Lung microvascular endothelial cell (primary cell): ENCODE data around the gene STIMATE. TPM values are rescaled to one million over a fixed set of nuclear protein-coding genes. Genes with fewer than 3 reads are reported as not detected.

Experiments used
- DNase-seq, 2 donors: peaks; one replicate each; pipeline versions ENCODE4 v3.0.0 to v3.0.0-alpha.2; 2010; ENCODE audit warnings: low read depth in 2 of 2
- total RNA-seq: library from RNA; depleted of rRNA; stranded (reverse); fragments of >200 nt; gene quantifications from 2 replicates; pipeline ENCODE4 v1.2.1, GENCODE V29; 2014

STIMATE gene
- total RNA-seq = 7.0 and 9.7 TPM in 2 replicates

GRCh38 chr3:52897130-52898122, at the start of gene STIMATE:
STIMATE (minus strand) TSS chr3:52897548; CDS start chr3:52897450, 98 bp downstream.
- peak; percentile 82 to 83 for DNase-seq

- no peak for DNase-seq
Measured at GRCh38 chr3:52939600-52939999, 42.3 kb upstream of the STIMATE start.

DNA sequence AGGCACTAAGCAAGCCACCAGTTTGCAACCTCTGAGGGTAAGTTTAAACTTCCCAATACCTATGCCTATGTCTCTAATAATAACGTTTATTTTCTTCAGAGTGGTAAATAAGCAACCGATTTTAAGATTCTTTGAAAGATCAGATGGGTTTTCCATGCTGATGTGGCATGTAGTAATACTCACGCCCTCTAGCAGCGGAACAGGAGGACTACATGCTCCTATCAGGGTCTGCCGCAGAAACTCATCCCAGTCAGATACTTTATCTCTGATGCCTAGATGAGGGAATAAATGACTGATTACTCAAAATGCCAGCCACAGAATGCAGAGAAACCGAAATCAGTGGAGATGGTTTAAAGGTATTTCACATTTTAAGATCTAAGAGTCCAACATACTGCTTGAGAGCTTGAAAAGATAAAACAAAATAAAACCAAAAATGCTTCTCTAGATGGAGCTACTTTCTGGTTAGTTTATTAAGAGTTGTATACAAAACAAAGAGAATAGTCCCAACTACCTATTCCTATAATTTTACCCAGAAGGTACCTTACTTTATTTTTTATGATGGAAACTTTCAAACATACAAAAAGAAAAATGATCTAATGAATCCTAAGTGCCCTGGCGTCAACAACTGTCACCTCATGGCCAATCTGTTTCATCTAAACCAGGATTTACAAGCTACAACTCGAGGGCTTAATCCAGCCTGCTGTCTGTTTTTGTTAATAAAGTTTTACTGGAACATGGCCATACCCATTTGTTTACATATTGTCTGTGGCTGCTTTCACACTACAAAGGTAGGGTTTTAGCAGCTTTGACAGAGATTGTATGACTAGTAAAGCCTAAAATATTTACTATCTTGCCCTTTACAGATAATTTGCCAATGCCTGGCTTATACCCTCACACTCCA, 37.5 kb upstream of the STIMATE start:
- DNase-seq = peak; percentile 68 to 73

DNA sequence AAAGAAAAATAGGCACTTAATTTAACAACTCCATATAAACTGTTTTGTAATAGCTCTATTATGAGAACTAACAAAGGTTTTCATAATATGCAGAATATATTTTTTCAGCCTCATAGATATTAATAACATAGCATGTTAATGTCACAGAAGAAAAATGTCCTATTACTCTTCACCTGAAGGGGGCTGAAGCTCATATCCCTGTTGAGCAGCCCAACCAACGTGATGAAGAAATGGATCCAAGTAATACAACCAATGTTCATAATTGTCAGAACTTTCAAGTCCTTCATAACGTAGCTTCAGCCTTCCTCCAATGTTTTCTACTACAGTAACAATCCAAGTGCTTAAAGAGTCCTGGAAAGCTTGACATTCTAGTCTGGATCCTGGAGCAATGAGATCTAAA, 34.5 kb upstream of the STIMATE start:
- DNase-seq = no peak

- no peak for DNase-seq
Measured at GRCh38 chr3:52931328-52931727, 34.0 kb upstream of the STIMATE start.

GRCh38 chr3:52930748-52931147, 33.4 kb upstream of the STIMATE start:
- DNase-seq = no peak

DNA sequence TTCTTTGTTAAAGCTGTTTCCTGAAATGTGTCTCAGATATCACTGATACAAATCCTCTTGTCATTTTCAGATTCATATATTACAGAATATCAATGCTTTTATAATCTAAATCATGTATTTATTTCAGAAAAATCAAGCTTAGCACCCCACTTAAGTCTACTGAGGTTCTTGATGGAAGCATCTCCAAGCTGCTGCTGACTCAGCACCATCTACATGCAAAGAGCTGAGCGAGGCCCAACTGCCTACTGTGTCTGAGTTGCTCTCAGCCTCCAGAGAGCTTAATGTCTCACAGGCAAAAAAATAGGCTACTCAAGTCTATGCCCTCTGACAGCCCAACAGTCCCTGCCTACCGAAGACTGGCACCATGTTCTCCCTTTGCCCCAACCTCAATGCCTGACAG, 29.2 kb upstream of the STIMATE start:
- DNase-seq = no peak

- no peak for DNase-seq
Measured at GRCh38 chr3:52925405-52926313, 28.3 kb upstream of the STIMATE start.

GRCh38 chr3:52923963-52924362, 26.6 kb upstream of the STIMATE start:
- no peak for DNase-seq

DNA sequence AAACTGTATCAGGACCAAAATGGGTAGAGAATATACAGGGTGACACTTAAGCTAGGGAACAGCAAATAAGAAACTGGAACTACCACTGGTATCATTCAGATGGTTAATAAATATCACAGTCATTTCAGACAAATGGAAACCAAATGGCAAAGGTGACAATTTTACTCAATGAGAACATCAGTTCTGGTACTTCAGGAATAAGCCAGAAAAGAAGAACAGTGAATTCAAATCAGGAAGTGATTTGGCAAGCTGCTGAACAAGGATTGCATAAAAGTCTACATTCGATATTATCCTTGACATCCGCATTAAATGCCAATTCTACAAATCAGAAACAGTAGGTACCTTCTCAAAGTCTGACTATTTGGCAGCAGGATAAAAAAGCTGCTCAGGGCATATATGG, 23.5 kb upstream of the STIMATE start:
- DNase-seq = no peak

GRCh38 chr3:52917044-52917443, 19.7 kb upstream of the STIMATE start:
- no peak for DNase-seq

GRCh38 chr3:52915294-52915693, 17.9 kb upstream of the STIMATE start:
- no peak for DNase-seq

DNA sequence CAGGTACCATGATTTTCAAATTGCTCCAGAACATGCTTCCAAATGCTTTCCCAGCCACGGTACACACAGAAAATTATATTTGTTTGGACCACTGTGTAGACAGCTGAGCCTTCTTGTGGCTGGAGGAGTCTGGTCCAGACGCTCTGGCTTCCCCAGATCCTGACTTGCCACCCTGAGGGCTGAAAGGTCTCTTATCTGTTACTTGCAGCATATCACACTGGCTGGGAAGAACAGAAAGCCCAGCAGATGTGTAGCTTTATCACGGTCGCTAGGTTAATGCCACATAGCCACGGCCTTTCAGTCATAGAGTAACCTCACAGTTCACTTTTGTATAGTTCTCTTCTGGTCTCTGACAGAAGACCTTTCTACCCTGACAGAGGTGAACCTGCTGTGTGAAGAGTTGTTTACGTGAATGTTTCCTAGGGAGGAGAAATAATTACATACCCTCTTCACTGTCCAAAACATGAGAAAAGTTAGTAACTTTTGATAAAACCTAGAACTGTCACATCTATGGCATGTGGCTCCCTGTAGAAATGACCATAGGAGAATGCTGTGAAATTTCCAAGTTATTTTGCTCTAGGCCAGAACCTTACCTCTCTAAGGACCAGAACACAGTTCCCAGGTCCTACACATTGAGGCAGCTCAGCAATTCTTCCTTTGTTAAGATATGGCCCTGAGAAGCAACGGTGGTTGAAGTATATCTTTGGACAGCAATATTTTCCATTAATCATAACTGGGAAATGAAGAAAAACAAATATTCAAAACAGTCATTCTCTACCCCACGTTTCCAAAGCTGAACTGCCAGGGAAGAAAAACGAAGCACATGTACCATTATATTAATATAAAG, 15.8 kb upstream of the STIMATE start:
- no peak for DNase-seq

- DNase-seq = no peak
Measured at GRCh38 chr3:52910823-52911222, 13.5 kb upstream of the STIMATE start.

DNA sequence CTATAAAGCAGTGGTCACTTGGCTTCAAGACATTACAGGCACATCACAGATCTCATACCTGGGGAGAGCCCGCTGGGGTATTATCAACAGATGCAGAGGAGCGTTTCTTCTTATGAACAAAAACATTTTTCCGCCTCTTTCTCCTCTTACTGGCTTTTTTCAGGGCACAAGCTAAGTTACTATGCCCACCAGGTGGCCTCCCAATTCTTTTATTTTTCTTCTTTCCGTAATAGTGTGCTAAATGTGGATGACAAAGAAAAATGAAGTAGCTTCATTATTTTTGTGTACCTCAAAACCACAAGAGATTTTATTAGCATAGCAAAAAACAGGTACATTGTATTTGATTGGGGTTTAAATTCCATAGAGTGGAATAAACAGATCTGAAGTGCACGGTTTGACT, 10.1 kb upstream of the STIMATE start:
- no peak for DNase-seq

GRCh38 chr3:52904552-52904951, 7.2 kb upstream of the STIMATE start:
- no peak for DNase-seq

GRCh38 chr3:52904000-52904399, 6.7 kb upstream of the STIMATE start:
- no peak for DNase-seq

DNA sequence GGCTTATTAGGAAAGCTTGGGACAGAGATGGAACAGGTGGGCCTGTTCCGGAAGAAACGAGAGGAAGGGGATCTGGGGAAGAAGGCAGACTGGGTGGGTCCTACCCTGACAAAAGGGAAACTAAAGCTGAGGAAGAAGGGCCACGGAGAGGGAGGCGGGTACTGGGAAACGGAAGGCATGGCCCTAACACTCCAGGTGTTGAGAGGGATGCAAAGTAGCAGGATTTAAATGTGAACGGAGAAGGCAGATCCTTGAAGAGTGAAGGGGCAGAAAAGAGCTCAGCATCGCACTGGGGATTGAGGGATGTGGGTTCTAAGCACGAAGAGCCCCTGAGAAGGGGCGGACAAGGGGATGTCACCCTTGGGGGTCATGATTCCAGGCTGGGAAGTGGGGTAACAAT, 735 bp downstream of the STIMATE start:
- DNase-seq = no peak

DNA sequence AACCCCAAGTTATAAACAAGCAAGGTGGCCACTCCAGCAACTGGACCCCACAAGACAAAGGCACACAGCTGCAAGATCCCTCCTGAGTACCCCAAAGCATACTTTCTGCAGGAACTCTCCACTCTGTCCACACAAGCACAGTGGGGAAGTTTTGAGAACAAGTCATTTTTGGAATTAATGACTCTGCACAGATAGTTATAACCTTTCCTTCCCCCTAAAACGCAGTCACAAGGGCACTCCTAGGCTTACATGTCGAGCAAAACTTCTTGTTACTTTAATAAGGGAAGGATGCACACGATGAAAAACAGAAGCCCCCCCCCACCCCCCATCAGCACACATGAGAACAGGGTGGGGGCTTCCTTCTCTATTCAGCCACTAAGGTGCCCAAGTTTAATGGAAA, 1.2 kb downstream of the STIMATE start:
- no peak for DNase-seq

DNA sequence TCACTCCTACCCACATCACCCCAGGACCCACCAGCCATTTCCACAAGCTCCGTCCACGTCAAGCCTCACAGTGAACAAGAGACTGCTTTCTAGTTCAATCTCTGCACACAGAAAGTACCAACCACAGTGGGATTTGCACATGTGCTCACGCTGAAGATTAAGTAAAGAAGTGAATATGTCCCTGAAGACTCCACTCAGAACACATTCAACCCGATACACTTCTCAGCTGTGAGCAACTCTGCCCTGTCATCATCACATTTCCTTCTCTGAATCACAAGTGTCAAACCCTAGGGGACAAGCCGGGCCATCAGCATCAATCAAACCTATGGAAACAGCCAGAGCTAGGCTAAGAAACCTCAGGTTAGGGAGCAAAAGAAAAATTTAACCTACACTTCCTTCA, 1.9 kb downstream of the STIMATE start:
- DNase-seq = no peak
